KBM-7 (cell line): ENCODE data around the gene ZNRF1.
A peak's percentile ranks its signal among the peaks of the same experiment; 100 is the strongest.
"Not testable (repeated sequence)": the region's sequence is repeated elsewhere in the genome, so short reads cannot be mapped to it uniquely, and the experiment has no call there.

Source experiments
- DNase-seq: peaks from one replicate; pipeline ENCODE4 v3.0.0-alpha.2; 2015
- in situ Hi-C: fragments of 300-500 bp; cut with MboI; formaldehyde crosslinking; loops from 2 replicates; pipeline ENCODE4 v1.14.3; 2020; ENCODE audit warnings: low sequenced_read_pairs, low pct_unique_long_range_greater_than_20kb, mixed read lengths

ZNRF1 gene

GRCh38 chr16:74999219-74999608 is 390 bp downstream of the ZNRF1 start:
- in situ Hi-C loops, result loop anchor here (10.0 kb wide), 1 partner anchor 116 kb away; the partner anchor contains the start of gene LDHD
- DNase-seq, result peak; percentile 26

- in situ Hi-C loops, result loop anchor here (10.0 kb wide), 1 partner anchor 115 kb away; the partner anchor contains the start of gene LDHD
- peak; percentile 35 for DNase-seq
Measured at GRCh38 chr16:74999609-75000480, 1.0 kb downstream of the ZNRF1 start.

- in situ Hi-C loops, result no loop called here
- DNase-seq, result peak; percentile 39
Measured at GRCh38 chr16:75000481-75001081, 1.8 kb downstream of the ZNRF1 start.

DNA sequence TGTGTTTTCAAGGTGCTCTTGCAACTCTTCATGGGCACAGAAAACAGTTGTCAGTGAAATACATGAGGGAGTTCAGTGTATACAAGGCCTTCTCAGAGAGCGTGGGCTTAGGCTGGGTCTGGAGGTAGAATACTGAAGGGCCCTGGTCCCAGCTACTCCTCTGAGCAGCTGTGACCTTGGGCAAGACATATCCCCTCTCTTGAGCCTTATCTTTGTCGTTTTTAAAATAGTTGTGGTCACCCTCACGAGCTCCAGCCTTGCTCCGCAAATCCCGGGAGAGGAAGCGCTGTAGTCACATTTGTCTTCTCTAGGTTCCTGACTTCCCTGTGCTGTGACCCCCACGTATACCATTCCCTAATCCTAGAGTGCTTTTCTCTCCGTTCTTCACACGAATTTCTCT is 3.6 kb downstream of the ZNRF1 start:
- DNase-seq, result peak; percentile 69
- in situ Hi-C loops, result no loop called here

- in situ Hi-C loops, result no loop called here
- DNase-seq, result no peak
Measured at GRCh38 chr16:75003931-75004330, 5.1 kb downstream of the ZNRF1 start.

GRCh38 chr16:75004460-75004859 is 5.6 kb downstream of the ZNRF1 start:
- no peak for DNase-seq
- in situ Hi-C loops, result no loop called here

- in situ Hi-C loops, result no loop called here
- DNase-seq, result no peak
Measured at GRCh38 chr16:75005697-75006096, 6.9 kb downstream of the ZNRF1 start.

DNA sequence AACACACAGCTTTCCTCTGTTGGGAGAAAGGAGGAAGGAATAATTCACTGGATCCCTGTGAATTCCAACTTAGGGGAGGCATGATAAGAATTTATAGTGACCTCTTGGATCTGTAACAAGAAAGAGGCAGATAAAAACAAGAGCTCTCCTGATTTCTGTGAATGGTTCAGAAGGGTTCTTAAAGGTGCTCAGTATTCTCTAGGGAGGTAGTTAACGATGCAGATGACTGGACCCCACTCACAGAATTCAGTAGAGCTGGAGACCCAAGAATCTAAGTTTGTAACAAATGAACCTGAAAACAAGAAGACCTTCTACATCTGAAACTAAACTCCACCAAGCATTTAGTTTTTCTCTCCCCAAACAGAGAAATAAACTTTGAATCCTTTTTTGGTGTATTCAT is 8.6 kb downstream of the ZNRF1 start:
- no peak for DNase-seq
- in situ Hi-C loops, result no loop called here

DNA sequence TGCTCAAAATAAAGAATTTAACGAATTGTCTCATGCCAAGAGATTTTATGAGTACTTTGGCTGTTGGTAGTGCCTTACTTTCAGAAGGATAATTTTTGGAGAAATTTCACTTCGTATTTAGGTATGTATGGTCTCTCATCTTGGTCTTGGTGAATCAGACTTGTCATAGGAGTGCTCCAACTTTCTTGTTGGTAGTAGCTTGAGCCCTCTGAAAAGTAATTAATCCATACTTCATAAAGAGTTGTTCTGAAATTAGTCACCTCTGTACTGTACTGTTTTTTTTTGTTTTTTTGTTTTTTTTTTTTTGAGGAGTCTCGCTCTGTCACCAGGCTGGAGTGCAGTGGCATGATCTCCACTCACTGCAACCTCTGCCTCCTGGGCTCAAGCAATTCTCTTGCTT is 11.6 kb downstream of the ZNRF1 start:
- DNase-seq, result no peak
- in situ Hi-C loops, result no loop called here

DNA sequence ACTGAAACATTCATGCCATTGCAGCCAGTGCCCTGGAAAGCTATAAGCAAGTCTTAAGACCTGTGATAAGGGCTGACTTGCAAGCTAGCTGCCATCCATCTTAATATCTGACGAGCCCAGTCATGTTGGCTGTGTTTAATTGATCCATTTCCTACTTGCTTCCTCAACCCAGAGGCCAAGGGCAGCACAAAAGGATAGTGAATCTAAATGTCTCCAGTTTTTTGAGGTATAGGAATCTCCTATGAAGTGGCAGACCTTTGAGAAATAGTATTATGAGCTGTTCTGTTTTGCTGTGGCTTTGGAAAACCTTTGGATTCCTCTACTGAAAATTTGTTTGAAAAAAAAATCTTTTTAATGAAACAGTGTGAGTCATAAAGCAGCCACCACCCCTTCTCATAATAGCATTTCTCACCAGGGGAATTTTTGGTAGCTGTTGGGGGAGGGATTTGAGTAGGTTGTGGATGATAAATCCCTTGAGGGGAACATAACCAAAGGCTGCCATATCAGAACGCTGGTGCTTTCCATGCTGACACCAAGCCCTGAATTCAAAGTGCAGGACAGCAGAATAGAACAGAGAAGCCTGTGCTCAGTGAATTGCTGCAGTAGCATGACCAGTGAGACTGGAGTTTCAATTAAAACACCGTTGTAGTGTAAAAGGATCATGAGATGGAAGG is 12.9 kb downstream of the ZNRF1 start:
- in situ Hi-C loops, result no loop called here
- peak; percentile 29 for DNase-seq

- DNase-seq, result peak; percentile 43
- in situ Hi-C loops, result no loop called here
Measured at GRCh38 chr16:75012380-75013081, 13.7 kb downstream of the ZNRF1 start.

- DNase-seq, result peak; percentile 19
- in situ Hi-C loops, result not testable (repeated sequence)
Measured at GRCh38 chr16:75013123-75013522, 14.3 kb downstream of the ZNRF1 start.

DNA sequence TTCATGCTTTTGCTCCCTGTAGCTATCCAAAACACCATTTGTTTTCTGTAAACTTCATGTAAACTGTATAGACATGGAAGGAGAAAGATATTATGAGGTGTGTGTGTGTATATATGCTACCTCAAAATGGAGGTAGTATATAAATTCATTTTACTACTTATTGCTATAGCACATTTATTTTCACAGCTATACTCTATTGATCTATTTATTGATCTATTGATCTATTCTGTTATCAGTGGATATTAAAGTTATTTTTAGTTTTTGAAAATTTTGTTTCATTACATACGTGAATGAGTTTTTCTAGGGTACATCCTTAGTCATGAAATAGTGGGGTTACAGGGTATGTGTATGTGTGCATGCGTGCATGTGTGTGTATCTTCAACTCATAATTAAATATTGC is 15.5 kb downstream of the ZNRF1 start:
- no peak for DNase-seq
- in situ Hi-C loops, result no loop called here

DNA sequence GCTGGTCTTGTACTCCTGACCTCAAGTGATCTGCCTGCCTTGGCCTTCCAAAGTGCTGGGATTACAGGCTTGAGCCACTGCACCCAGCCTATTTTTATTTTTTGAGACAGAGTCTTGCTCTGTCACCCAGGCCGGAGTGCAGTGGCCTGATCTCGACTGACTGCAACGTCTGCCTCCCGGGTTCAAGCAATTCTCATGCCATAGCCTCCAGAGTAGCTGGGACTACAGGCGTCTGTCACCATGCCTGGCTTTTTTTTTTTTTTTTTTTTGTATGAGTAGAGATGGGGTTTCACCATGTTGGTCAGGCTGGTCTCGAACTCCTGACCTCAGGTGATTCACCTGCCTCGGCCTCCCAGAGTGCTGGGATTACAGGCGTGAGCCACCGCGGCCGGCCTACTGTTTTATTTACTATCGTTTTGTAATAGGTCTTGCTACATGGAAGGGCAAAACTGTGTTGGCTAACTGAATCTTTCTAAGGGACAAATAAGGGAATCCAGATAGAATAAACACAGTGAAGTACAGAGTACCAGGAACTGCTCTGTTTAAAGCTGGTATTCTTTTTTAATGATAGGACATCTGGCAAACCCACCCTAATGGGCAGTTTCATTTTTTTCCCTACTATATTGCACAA is 17.7 kb downstream of the ZNRF1 start:
- DNase-seq, in situ Hi-C loops: not testable (repeated sequence)

DNA sequence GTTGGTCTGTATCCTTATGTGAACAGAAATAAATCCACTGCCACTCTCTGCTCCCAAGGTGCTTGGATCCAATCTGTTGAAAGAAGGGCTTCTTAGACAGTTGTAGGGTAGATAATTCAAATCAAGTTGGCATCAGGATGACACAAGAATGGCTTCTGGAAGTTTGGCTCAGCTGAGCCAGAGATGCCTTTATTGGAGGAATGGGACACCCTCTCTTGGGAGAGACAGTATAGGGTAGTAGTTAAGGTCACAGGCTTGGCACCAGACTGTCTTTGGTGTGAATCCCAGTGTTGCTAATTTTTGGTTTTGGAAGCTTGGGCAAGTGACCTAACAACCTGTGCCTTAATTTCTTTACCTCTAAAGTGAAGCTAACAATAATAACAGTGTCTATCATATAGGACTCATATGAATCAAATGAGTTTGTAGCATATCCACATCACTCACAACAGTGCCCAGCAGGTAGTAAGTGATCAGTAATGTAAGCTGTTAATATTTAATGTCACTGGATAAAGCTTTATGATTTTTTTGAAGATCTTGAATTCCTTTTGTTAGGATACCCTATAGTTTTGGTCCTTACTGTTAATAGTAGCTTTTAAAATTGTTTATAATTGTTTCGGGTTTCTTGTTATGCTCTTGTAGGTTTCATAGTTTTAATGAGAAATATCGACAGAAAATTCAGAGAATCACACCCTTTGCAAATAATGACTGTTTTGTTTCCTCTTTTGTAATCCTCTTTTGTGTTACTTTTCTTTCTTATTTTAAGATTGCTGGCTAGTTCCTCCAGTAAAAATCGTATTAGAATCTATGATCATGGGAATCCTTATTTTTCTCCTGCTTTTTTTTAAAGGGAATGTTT is 19.1 kb downstream of the ZNRF1 start:
- no peak for DNase-seq
- in situ Hi-C loops, result no loop called here

- no peak for DNase-seq
- in situ Hi-C loops, result no loop called here
Measured at GRCh38 chr16:75019007-75019406, 20.2 kb downstream of the ZNRF1 start.

DNA sequence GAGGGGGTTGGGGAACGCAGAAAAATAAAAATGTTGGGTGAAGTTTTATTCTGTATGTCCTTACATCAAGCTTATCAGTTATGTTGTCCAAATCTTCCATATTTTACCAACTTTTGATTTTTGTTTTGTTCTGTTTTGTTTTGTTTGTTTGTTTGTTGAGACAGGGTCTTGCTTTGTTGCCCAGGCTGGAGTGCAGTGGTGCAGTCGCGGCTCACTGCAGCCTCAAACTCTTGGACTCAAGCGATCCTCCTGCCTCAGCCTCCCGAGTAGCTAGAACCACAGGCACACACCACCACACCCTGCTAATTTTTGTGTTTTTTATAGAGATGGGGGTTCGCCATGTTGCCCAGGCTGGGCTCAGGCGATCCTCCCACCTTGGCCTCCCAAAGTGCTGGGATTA is 20.8 kb downstream of the ZNRF1 start:
- no peak for DNase-seq
- in situ Hi-C loops, result no loop called here

GRCh38 chr16:75021410-75021809 is 22.6 kb downstream of the ZNRF1 start:
- no peak for DNase-seq
- in situ Hi-C loops, result no loop called here
